Measurements from ENCODE around the gene FLOT2. TPM values are rescaled to one million over a fixed set of nuclear protein-coding genes. Genes with fewer than 3 reads are reported as not detected.
"Not testable (repeated sequence)": the region's sequence is repeated elsewhere in the genome, so short reads cannot be mapped to it uniquely, and the experiment has no call there.

Gene FLOT2
- total and polyA plus RNA-seq, 8 donors = 32.1 to 65.2 (median 36.9) TPM

- Histone ChIP-seq H3K9me3 (no peaks in the 10 kb centered on the region), H3K4me3 (no peak overlapping the region), H3K36me3 (no peaks in the 10 kb centered on the region), H3K4me1 (peaks cover 0 to 6% (median 0%) of the 10 kb centered on the region in 3 donors), H3K27ac (no peak overlapping the region), H3K27me3 (no peaks in the 10 kb centered on the region)
- WGBS, 2 donors = 88 to 93% methylated on average over 10 of the region's 10 CpGs
- no peak for FAIRE-seq
- ATAC-seq = no peak
- no peak for TF ChIP-seq CTCF (IDR thresholded peaks at IDR 0.05)
- intact Hi-C loops (cut with DNase I) = no loop called here
- peak in 1 of 6 donors; percentile 8 for DNase-seq
These were observed 51.3 kb downstream of the FLOT2 start for GRCh38 chr17:28846231-28846630.

GRCh38 chr17:28843816-28844148 lies 53.8 kb downstream of the FLOT2 start:
- H3K9me3 ChIP-seq = no peaks in the 10 kb centered on the region
- H3K36me3 ChIP-seq = no peaks in the 10 kb centered on the region
- 84 to 89% methylated on average over 6 of the region's 6 CpGs for WGBS, 2 donors
- no peak for TF ChIP-seq CTCF (IDR thresholded peaks at IDR 0.05)
- DNase-seq = peak in 1 of 6 donors; percentile 1
- no peak overlapping the region for H3K27ac ChIP-seq
- no peak overlapping the region for H3K4me3 ChIP-seq
- no peak for FAIRE-seq
- peaks cover 0 to 6% (median 0%) of the 10 kb centered on the region in 3 donors for H3K4me1 ChIP-seq
- H3K27me3 ChIP-seq = no peaks in the 10 kb centered on the region
- intact Hi-C loops (cut with DNase I) = no loop called here
- ATAC-seq = no peak

- Histone ChIP-seq H3K4me1 (peaks cover 0 to 6% (median 0%) of the 10 kb centered on the region in 3 donors), H3K36me3 (no peaks in the 10 kb centered on the region), H3K27ac (peak within 1 kb of the TSS; percentile 39 to 76 (median 62)), H3K9me3 (no peaks in the 10 kb centered on the region), H3K27me3 (no peaks in the 10 kb centered on the region), H3K4me3 (peak within 1 kb of the TSS; percentile 46 to 86 (median 66))
- 0% methylated on average over 43 to 44 of the region's 44 CpGs for WGBS, 2 donors
- intact Hi-C loops (cut with DNase I) = no loop called here
- peak; percentile 74 to 94 (median 85) for DNase-seq
- FAIRE-seq = no peak
- ATAC-seq = peak; percentile 99 to 100 (median 100)
- TF ChIP-seq CTCF (IDR thresholded peaks at IDR 0.05) = no peak
These were observed 55.1 kb downstream of the FLOT2 start, which contains the start of gene FAM222B for GRCh38 chr17:28842282-28843012. Gene FAM222B (minus strand): TSS chr17:28842790. CDS start chr17:28766667, 76,123 bp downstream.

- no peak for TF ChIP-seq CTCF (IDR thresholded peaks at IDR 0.05)
- WGBS, 2 donors = 1% methylated on average over 6 of the region's 6 CpGs
- ATAC-seq = peak; percentile 10 to 46 (median 42)
- no peaks in the 10 kb centered on the region for H3K27me3 ChIP-seq
- no peaks in the 10 kb centered on the region for H3K36me3 ChIP-seq
- peak overlapping the region; percentile 46 to 86 (median 66) for H3K4me3 ChIP-seq
- no peaks in the 10 kb centered on the region for H3K9me3 ChIP-seq
- FAIRE-seq = no peak
- intact Hi-C loops (cut with DNase I) = no loop called here
- DNase-seq = no peak
- peaks cover 0 to 6% (median 0%) of the 10 kb centered on the region in 3 donors for H3K4me1 ChIP-seq
- H3K27ac ChIP-seq = peak overlapping the region; percentile 39 to 76 (median 62)
These were observed 55.6 kb downstream of the FLOT2 start for GRCh38 chr17:28841901-28842281.

GRCh38 chr17:28839221-28839620 lies 58.3 kb downstream of the FLOT2 start:
- H3K4me1 ChIP-seq = peaks cover 0 to 6% (median 0%) of the 10 kb centered on the region in 3 donors
- no peak overlapping the region for H3K27ac ChIP-seq
- H3K27me3 ChIP-seq = no peaks in the 10 kb centered on the region
- WGBS, 2 donors = 88 to 89% methylated on average over 2 of the region's 2 CpGs
- no peak for DNase-seq
- no peak for TF ChIP-seq CTCF (IDR thresholded peaks at IDR 0.05)
- no peaks in the 10 kb centered on the region for H3K36me3 ChIP-seq
- no peak for ATAC-seq
- no peak overlapping the region for H3K4me3 ChIP-seq
- no peak for FAIRE-seq
- intact Hi-C loops (cut with DNase I) = no loop called here
- no peaks in the 10 kb centered on the region for H3K9me3 ChIP-seq

GRCh38 chr17:28836541-28836940 lies 61.0 kb downstream of the FLOT2 start:
- H3K9me3 ChIP-seq; ATAC-seq; FAIRE-seq; intact Hi-C loops (cut with DNase I); H3K27me3 ChIP-seq; H3K27ac ChIP-seq; H3K4me3 ChIP-seq; H3K4me1 ChIP-seq; H3K36me3 ChIP-seq: not testable (repeated sequence)
- DNase-seq = peak in 1 of 6 donors; percentile 7
- 89 to 91% methylated on average over 10 of the region's 10 CpGs for WGBS, 2 donors
